Middle frontal gyrus (tissue), 1 donor: ENCODE data around the gene VKORC1L1.
A peak's percentile ranks its signal among the peaks of the same experiment; 100 is the strongest.
"Not testable (repeated sequence)": the region's sequence is repeated elsewhere in the genome, so short reads cannot be mapped to it uniquely, and the experiment has no call there.

Experiments used
- DNase-seq: peaks from one replicate; pipeline ENCODE4 v3.0.0-alpha.2; 2015; ENCODE audit warnings: low spot score; ENCODE audit errors: extremely low spot score

VKORC1L1 gene

DNA sequence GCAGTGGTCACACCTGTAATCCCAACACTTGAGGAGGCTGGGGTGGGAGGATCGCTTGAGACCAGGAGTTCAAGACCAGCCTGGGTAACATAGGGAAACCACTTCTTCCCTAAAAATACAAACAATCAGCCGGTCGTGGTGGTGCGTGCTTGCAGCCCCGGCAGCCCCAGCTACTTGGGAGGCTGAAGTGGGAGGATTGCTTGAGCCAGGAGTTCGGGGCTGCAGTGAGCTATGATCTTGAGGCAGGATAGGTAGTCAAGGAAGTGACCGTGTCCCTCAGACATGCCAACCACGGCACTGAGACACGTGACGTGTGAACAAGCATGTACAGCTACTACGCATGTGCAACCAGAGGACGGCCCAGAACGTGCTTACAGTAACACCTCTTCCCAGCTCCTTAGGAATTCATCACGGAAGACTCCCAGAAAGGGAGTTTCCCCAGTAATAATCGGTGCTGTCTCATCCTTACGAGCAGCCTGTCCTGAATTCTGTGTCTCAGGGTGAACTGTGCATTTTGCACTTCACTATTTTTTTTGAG lies 103.9 kb downstream of the VKORC1L1 start:
- DNase-seq: no peak

DNA sequence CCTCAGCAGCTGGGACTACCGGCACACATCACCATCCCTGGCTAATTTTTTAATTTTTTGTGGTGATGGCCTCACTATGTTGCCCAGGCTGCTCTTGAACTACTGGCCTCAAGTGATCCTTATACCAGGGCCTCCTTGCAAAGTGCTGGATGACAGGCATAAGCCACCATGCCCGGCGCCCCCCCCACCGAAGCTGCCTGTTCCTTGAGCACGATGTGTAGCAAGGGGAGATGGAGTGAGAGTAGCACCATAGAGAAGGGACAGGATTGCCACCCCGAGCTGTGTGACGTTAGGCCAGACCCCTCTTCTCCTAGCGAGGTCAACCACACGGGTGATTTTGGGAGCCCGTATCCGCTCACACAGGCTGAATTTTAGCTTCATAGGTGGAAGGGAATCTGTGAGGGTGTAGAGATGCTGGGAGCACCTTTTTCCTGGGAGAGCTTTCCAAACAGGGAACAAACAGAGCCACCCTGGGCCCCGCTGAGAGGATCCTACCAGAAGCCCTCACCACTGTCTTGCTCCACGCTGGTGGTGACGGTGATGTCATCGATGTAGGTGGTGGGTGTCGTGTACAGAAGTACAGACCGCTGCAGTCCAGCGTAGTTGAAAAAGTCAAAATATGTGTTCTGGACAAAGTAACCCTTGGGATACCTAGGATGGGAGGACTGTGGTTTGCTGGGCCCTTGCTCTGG lies 106.2 kb downstream of the VKORC1L1 start:
- DNase-seq: no peak

DNA sequence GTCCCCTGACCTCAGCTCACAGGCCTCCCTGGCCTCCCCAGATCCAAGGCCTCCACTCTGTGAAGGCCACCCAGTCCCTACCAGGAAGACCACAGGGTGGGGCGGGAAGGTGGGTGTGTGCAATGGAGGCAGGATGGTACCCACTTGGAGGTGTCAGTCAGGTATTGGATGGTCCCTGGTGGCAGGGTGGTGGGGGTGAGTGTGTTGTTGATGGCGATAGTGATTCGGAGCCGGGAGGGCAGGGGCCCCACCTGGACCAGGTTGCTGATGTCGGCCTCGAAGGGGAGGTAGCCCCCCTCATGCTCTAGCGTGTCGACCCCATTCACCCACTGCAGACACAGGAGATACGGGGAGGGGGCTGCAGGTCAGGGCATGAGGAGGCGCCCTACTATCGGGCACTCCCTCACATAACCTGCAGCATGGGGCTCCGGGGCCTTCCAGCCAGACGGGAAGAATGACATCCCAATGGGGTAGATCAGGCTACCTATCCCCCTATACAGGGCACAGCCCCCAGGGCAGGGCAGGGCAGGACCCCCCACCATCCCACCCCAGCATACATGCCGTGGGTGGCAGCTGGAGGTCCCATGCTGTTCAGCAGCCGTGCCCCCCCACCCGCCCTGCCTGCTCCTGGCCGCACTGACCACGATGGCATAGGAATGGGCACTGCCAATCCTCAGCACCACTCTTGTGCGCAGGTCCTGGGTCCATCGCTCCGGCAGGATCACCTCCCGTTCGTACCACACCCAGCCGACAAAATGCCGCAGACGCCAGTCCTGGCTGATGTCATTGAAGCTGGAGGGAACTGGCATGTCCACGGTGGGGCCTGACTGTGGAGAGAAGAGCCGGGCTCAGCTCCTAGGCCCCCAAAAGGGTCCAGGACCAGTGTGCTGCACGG lies 107.0 kb downstream of the VKORC1L1 start:
- no peak for DNase-seq

- no peak for DNase-seq
These were observed 107.8 kb downstream of the VKORC1L1 start for GRCh38 chr7:65980478-65981250.

DNA sequence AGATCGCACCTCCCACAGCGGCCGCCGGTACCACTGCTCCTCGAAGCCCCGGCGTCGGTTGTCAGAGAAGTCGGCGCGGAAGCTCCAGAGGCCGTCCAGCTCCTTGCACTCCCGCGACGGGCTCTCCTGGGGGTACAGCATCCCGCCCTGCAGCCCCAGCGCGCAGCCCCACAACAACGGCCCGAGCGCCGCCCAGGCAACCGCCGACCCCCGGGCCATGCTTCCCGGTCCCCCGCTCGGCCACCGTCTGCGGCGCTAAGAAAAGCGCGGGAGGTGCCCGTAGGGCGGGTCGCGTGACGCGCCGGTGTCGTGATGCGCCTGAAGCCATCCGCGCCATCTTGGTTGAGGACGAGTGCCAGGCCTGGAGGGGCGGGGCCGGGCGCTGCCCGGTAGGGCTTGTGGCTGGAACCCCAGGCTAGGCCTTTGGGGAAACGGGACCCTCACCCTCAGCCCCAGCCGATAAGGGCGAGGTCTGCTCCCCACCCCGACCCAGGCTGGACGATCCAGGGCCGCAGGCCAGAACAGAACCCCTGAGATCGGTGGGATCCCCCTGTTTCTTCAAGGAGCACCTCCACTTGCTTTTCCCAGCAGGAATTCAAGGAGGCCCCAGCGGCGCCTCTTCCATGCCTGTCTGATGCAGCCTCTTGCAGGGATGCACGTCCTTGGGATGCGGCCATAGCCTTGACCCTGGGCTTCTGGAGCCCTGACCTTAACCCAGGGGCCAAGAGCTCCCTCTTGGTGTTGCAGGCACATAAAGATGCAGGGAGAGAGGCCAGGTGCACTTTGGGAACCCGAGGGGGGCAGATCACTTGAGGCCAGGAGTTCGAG lies 109.3 kb downstream of the VKORC1L1 start, which contains the start of gene GUSB:
Gene GUSB (minus strand): TSS at position 249 of the 828 bp plus-strand sequence. CDS start 30 bp downstream, at position 219.
- DNase-seq: peak; percentile 89

DNA sequence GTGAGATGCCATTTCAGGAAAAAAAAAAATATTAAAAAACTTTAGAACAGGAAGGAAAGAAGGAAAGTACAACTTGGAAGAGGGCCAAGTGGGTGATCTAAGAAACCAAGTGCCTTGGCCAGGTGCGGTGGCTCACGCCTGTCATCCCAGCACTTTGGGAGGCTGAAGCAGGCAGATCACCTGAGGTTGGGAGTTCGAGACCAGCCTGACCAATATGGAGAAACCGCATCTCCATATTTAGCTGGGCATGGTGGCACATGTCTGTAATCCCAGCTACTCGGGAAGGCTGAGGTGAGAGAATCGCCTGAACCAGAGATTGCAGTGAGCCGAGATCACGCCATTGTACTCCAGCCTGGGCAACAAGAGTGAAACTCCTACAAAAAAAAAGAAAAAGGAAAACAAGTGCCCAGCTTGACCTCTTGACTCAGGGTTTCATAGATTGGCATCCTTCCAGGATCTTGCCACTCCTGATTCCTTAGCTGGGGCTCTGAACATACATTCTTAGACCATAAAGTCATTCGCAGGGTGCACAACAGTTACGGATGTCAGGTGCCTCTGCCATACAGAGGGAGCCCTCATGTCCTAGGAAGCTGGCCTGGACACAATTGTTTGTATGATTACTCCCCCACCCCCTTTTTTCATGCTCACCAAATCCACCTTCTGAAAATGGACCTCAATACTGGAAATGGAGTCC lies 111.2 kb downstream of the VKORC1L1 start:
- no peak for DNase-seq

DNA sequence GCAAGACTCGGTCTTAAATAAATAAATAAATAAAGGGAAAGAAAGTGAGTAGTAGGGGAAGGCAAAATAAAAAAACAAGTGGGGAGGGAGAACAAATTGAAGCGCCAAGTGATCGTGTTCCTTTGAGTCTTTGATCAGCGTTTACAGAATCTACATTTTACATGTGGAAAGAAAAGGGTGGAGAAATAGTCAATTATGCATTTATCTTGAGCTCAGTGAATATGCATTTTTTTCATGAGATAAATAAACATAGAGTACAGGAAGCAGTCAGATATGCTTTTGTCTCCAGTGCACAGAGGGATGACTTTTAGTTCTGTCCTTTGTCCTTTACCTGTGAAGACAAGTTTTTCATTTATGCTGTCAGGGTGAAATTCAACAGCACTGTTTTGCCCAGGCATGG lies 115.2 kb downstream of the VKORC1L1 start:
- no peak for DNase-seq

GRCh38 chr7:65988503-65988902 lies 115.6 kb downstream of the VKORC1L1 start:
- not testable (repeated sequence) for DNase-seq

DNA sequence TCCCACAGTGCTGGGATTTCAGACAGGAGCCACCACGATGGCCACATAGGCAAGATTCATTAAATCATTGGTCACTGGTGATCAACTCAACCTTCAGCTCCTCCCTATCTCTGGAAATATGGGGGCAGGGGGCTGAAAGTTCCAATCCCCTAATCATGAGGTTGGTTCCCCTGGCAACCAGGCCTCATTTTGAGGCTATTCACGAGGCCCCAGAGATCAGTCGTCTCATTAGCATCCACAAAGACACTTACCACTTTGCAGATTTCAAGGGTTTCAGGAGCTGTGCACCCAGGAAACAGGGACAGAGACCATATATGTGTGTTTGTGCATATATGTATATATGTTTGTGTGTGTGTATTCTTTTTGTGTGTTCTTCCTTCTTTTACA lies 116.8 kb downstream of the VKORC1L1 start:
- DNase-seq: no peak

GRCh38 chr7:65991829-65992228 lies 119.0 kb downstream of the VKORC1L1 start:
- not testable (repeated sequence) for DNase-seq

- no peak for DNase-seq
These were observed 119.7 kb downstream of the VKORC1L1 start for GRCh38 chr7:65992526-65992925.

DNA sequence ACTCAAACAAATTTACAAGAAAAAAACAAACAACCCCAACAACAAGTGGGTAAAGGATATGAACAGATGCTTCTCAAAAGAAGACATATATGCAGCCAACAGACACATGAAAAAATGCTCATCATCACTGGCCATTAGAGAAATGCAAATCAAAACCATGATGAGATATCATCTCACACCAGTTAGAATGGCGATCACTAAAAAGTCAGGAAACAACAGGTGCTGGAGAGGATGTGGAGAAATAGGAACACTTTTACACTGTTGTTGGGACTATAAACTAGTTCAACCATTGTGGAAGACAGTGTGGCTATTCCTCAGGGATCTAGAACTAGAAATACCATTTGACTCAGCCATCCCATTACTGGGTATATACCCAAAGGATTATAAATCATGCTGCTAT lies 122.1 kb downstream of the VKORC1L1 start:
- not testable (repeated sequence) for DNase-seq

DNA sequence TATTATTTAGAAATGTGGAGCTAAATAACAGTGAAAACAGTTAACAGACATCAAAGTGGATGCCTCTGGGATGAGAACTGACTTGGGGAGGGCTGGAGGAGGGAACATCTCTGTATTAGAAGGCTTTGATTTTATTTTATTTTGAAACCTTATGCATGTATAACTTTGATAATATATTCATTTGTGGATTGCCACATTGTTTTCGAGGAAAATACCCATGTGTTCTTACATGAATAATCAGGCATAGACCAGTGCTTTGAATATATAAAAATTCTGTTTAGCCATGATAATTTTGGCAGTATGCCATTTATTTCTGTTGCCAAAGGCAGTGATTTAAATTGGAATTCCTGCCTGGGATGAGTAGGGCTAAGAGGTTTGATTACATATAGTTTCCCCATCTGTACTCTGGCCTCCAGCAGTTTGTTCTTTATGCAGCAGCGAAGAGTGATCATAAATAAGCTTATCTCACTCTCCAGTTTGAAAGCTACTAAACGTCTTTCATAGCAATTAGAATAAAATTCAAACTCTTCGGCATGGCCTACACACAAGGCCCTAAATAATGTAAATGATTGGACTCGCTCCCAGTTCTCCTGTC lies 128.0 kb downstream of the VKORC1L1 start:
- not testable (repeated sequence) for DNase-seq

- not testable (repeated sequence) for DNase-seq
These were observed 132.3 kb downstream of the VKORC1L1 start for GRCh38 chr7:66005115-66005671.

DNA sequence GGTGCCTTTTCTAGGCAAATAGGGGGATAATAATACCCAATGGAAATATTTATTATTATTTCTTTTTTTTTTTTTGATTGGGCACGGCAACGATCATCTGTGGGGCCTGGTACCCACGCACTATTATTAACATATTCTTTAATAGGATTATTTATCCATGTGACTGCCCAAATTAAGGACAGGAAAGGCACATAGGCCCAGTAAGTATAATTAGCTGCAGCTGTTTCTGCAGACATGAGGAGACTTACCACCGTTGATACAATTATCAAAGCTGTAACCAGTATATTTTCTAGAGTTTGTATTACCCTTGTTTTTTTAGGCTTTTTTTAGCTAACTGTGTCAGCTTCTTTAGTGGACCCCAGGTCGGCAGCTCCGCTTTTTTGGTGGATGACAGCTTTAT lies 134.4 kb downstream of the VKORC1L1 start:
- DNase-seq: no peak
